Fibroblast of lung (primary cell): ENCODE results near the gene CEP290. TPM values are rescaled to one million over a fixed set of nuclear protein-coding genes. Genes with fewer than 3 reads are reported as not detected.

Experiments used
- DNase-seq, 2 donors: peaks; one replicate each; pipeline versions ENCODE4 v3.0.0 to v3.0.0-alpha.2; 2010; ENCODE audit warnings: low read depth in 2 of 2
- H2AFZ ChIP-seq: 2 replicates; pipeline ENCODE4 v1.5.1; 2012; ENCODE audit warnings: low read length, control low read depth, inconsistent platforms
- H3K27ac ChIP-seq: 2 replicates; pipeline ENCODE4 v1.5.1; 2011; ENCODE audit warnings: low read length, control low read depth; ENCODE audit not compliant: insufficient read depth
- H3K27me3 ChIP-seq: 2 replicates; pipeline ENCODE4 v1.5.1; 2011; ENCODE audit warnings: mild to moderate bottlenecking, low read length; ENCODE audit not compliant: control insufficient read depth, insufficient read depth
- H3K36me3 ChIP-seq: 2 replicates; pipeline ENCODE4 v1.5.1; 2011; ENCODE audit warnings: low read length; ENCODE audit not compliant: control insufficient read depth, insufficient read depth
- H3K4me1 ChIP-seq: 2 replicates; pipeline ENCODE4 v1.5.1; 2011; ENCODE audit warnings: low read length; ENCODE audit not compliant: control insufficient read depth, insufficient read depth; ENCODE audit errors: extremely low read depth
- H3K4me2 ChIP-seq: 2 replicates; pipeline ENCODE4 v1.5.1; 2011; ENCODE audit warnings: low read length, control low read depth; ENCODE audit not compliant: insufficient read depth; ENCODE audit errors: extremely low read depth
- H3K4me3 ChIP-seq, 4 experiments: fragments of 200-600 bp in 1 of 4; sonication (generic) in 1 of 4; replicated peaks in 1 of 4; 2 replicates each; pipeline ENCODE4 v1.5.1; 2011 to 2016; ENCODE audit warnings: low read length in 4 of 4, low read depth in 3 of 4, mild to moderate bottlenecking in 3 of 4, control low read depth in 2 of 4, inconsistent platforms in 1 of 4, mixed read lengths in 1 of 4; ENCODE audit not compliant: insufficient read depth in 1 of 4; ENCODE audit errors: control extremely low read depth in 1 of 4
- H3K79me2 ChIP-seq: 2 replicates; pipeline ENCODE4 v1.5.1; 2012; ENCODE audit warnings: mild to moderate bottlenecking, low read length, inconsistent platforms; ENCODE audit not compliant: control insufficient read depth, insufficient read depth
- H3K9ac ChIP-seq: 2 replicates; pipeline ENCODE4 v1.5.1; 2011; ENCODE audit warnings: mild to moderate bottlenecking, low read length, control low read depth; ENCODE audit not compliant: insufficient read depth
- H3K9me3 ChIP-seq: 2 replicates; pipeline ENCODE4 v1.5.1; 2012; ENCODE audit warnings: low read depth, low read length; ENCODE audit not compliant: control insufficient read depth, insufficient read depth
- H4K20me1 ChIP-seq: 2 replicates; pipeline ENCODE4 v1.5.1; 2011; ENCODE audit warnings: low read length; ENCODE audit not compliant: control insufficient read depth, insufficient read depth; ENCODE audit errors: extremely low read depth
- EZH2 ChIP-seq: IDR thresholded peaks from 2 replicates; pipeline ENCODE4 v1.5.1; 2012; ENCODE audit warnings: low read length, control low read depth, mild to moderate bottlenecking; ENCODE audit errors: missing control alignments
- polyA plus RNA-seq, 2 donors: library from polyadenylated mRNA; depleted of rRNA in 1 of 2; stranded (reverse) in 1 of 2; unstranded in 1 of 2; fragments of >200 nt; gene quantifications; 2 replicates each; pipeline ENCODE4 v1.2.1, GENCODE V29; 2011 to 2012; ENCODE audit warnings: missing spikeins in 1 of 2
- total RNA-seq: library from RNA; depleted of rRNA; stranded (reverse); fragments of >200 nt; gene quantifications from 2 replicates; pipeline ENCODE4 v1.2.1, GENCODE V29; 2014
- TF ChIP-seq, protein P1 (sequence below), 2 donors: IDR thresholded peaks in 1 of 2; conservative IDR thresholded peaks in 1 of 2; 1 replicate in 1 of 2; 2 replicates in 1 of 2; pipeline ENCODE4 v1.5.1; 2011 to 2012; ENCODE audit warnings: low read length in 2 of 2, control low read depth in 1 of 2, inconsistent platforms in 1 of 2, low read depth in 1 of 2, mild to moderate bottlenecking in 1 of 2

The CEP290 gene
- total and polyA plus RNA-seq, 2 donors (not counting 1 experiment from before 2014, with no cell fraction given), result 8.0 to 12.6 TPM

GRCh38 chr12:88187571-88187970 is 45.7 kb upstream of the CEP290 start:
- H3K4me3 ChIP-seq, result no peak overlapping the region
- H3K27me3 ChIP-seq, result no peaks in the 10 kb centered on the region
- no peak overlapping the region for H2AFZ ChIP-seq
- no peak for TF ChIP-seq EZH2
- TF ChIP-seq, protein P1, sequence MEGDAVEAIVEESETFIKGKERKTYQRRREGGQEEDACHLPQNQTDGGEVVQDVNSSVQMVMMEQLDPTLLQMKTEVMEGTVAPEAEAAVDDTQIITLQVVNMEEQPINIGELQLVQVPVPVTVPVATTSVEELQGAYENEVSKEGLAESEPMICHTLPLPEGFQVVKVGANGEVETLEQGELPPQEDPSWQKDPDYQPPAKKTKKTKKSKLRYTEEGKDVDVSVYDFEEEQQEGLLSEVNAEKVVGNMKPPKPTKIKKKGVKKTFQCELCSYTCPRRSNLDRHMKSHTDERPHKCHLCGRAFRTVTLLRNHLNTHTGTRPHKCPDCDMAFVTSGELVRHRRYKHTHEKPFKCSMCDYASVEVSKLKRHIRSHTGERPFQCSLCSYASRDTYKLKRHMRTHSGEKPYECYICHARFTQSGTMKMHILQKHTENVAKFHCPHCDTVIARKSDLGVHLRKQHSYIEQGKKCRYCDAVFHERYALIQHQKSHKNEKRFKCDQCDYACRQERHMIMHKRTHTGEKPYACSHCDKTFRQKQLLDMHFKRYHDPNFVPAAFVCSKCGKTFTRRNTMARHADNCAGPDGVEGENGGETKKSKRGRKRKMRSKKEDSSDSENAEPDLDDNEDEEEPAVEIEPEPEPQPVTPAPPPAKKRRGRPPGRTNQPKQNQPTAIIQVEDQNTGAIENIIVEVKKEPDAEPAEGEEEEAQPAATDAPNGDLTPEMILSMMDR (conservative IDR thresholded peaks at IDR 0.05 in 1 of 2, IDR thresholded peaks at IDR 0.05 in 1 of 2; ENCODE audit: low read depth in 1 of 2, low read length in 2 of 2), result no peak
- DNase-seq, result no peak
- no peaks in the 10 kb centered on the region for H3K4me1 ChIP-seq
- H3K9me3 ChIP-seq, result no peaks in the 10 kb centered on the region
- no peak overlapping the region for H3K4me2 ChIP-seq
- no peaks in the 10 kb centered on the region for H4K20me1 ChIP-seq
- H3K36me3 ChIP-seq, result peaks cover 3% of the 10 kb centered on the region
- H3K9ac ChIP-seq, result no peak overlapping the region
- no peak overlapping the region for H3K27ac ChIP-seq
- no peaks in the 10 kb centered on the region for H3K79me2 ChIP-seq

DNA sequence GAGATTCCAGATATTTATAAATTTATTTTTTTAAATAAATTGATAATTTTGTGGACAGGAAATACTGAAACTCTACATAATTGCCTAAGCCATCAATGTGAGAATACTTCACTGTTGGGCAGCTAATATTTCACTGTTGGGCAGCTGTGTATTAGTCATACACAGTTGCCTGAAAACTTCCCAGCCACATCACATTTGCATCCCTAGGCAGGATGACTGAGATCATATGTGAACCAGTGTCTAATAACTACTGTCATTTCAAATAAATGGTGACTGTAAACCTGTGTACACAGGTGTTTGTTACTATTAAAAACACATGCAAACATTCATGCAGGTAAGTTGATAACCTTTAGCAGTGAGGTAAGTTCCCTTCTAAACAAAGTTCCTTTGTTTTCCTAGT is 44.1 kb upstream of the CEP290 start:
- no peaks in the 10 kb centered on the region for H4K20me1 ChIP-seq
- TF ChIP-seq, protein P1 (conservative IDR thresholded peaks at IDR 0.05 in 1 of 2, IDR thresholded peaks at IDR 0.05 in 1 of 2; ENCODE audit: low read depth in 1 of 2, low read length in 2 of 2), result no peak
- TF ChIP-seq EZH2, result no peak
- no peak overlapping the region for H2AFZ ChIP-seq
- no peak overlapping the region for H3K9ac ChIP-seq
- DNase-seq, result peak; percentile 62 to 79
- H3K79me2 ChIP-seq, result no peaks in the 10 kb centered on the region
- H3K27ac ChIP-seq, result no peak overlapping the region
- no peaks in the 10 kb centered on the region for H3K9me3 ChIP-seq
- H3K4me1 ChIP-seq, result no peaks in the 10 kb centered on the region
- no peak overlapping the region for H3K4me2 ChIP-seq
- peaks cover 3% of the 10 kb centered on the region for H3K36me3 ChIP-seq
- H3K27me3 ChIP-seq, result no peaks in the 10 kb centered on the region
- H3K4me3 ChIP-seq, result no peak overlapping the region

- Histone ChIP-seq H3K36me3 (peaks cover 3% of the 10 kb centered on the region), H3K79me2 (no peaks in the 10 kb centered on the region), H3K9ac (no peak overlapping the region), H3K27ac (no peak overlapping the region), H4K20me1 (no peaks in the 10 kb centered on the region), H3K4me2 (no peak overlapping the region), H3K4me1 (no peaks in the 10 kb centered on the region), H2AFZ (no peak overlapping the region), H3K9me3 (no peaks in the 10 kb centered on the region), H3K4me3 (no peak overlapping the region), H3K27me3 (no peaks in the 10 kb centered on the region)
- no peak for DNase-seq
- TF ChIP-seq, protein P1 (conservative IDR thresholded peaks at IDR 0.05 in 1 of 2, IDR thresholded peaks at IDR 0.05 in 1 of 2; ENCODE audit: low read depth in 1 of 2, low read length in 2 of 2), result no peak
- TF ChIP-seq EZH2, result no peak
These were observed 43.4 kb upstream of the CEP290 start for GRCh38 chr12:88185279-88185678.
